Measurements from ENCODE around the gene CD177. TPM values are rescaled to one million over a fixed set of nuclear protein-coding genes. Genes with fewer than 3 reads are reported as not detected.
"Not testable (repeated sequence)": the region's sequence is repeated elsewhere in the genome, so short reads cannot be mapped to it uniquely, and the experiment has no call there.

The CD177 gene
- total RNA-seq, 1 donor from 2014 or later = 0.38 TPM

GRCh38 chr19:43380771-43381386, 27.4 kb downstream of the CD177 start:
- Mint-ChIP-seq H3K27ac (ENCODE audit: unreplicated experiment) (no peak overlapping the region), H3K4me1 (ENCODE audit: unreplicated experiment) (peaks cover 4% of the 10 kb centered on the region), H3K9me3 (ENCODE audit: unreplicated experiment) (no peaks in the 10 kb centered on the region), H3K27me3 (ENCODE audit: unreplicated experiment) (peaks cover 3% of the 10 kb centered on the region), H3K36me3 (ENCODE audit: low read depth, unreplicated experiment) (no peaks in the 10 kb centered on the region), H3K4me3 (ENCODE audit: unreplicated experiment) (no peak overlapping the region)
- TF ChIP-seq CTCF (IDR thresholded peaks at IDR 0.05; ENCODE audit: unreplicated experiment) = no peak
- DNase-seq (ENCODE audit: low spot score) = no peak

DNA sequence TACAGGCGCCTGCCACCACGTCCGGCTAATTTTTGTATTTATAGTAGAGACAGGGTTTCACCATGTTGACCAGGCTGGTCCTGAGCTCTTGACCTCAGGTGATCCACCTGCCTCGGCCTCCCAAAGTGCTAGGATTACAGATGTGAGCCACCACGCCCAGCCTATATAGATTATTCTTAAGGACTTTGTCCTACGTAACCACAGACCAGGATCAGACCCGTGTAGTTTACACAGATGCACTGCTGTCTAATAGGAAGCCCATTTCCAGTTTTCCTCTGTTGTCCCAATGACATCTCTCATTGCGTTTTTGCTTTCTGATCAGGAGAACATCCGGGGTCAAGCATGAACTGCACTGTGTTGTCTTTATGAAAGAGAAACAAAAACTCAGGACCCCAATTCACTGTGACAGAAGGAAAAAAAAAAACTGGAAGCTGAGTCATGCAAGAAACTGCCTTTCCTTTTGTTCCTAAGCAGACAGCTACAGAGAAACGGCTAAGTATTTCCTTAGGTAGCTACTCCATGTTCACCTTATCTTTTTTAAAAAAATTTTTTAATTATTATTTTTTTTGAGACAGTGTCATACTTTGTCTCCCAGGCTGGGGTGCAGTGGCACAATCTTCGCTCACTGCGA, 29.2 kb downstream of the CD177 start:
- DNase-seq (ENCODE audit: low spot score); H3K4me3 Mint-ChIP-seq (ENCODE audit: unreplicated experiment); H3K36me3 Mint-ChIP-seq (ENCODE audit: low read depth, unreplicated experiment); H3K4me1 Mint-ChIP-seq (ENCODE audit: unreplicated experiment); H3K9me3 Mint-ChIP-seq (ENCODE audit: unreplicated experiment); H3K27ac Mint-ChIP-seq (ENCODE audit: unreplicated experiment); H3K27me3 Mint-ChIP-seq (ENCODE audit: unreplicated experiment): not testable (repeated sequence)

GRCh38 chr19:43383254-43383653, 29.8 kb downstream of the CD177 start:
- not testable (repeated sequence) for H3K9me3 Mint-ChIP-seq (ENCODE audit: unreplicated experiment); H3K4me3 Mint-ChIP-seq (ENCODE audit: unreplicated experiment); H3K4me1 Mint-ChIP-seq (ENCODE audit: unreplicated experiment); H3K27ac Mint-ChIP-seq (ENCODE audit: unreplicated experiment); H3K36me3 Mint-ChIP-seq (ENCODE audit: low read depth, unreplicated experiment); H3K27me3 Mint-ChIP-seq (ENCODE audit: unreplicated experiment); DNase-seq (ENCODE audit: low spot score)

DNA sequence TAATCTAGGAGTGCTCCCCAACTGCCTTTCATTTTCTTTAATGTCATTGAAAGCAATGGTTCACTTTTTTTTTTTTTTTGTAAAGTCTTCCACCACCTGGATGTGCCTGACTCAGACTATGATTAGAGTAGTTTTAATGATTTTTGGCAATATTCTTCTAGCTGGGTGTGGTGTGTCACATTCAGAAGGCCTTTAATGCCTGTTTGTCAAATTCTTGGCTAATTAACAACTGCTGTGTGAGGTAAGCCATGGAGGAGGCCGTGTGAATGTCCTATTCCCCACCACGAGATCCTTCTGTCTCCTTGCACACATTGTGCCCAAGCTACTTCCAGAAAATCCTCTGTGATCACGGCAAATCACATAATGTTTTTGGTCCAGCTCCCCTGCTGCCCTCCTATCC, 30.3 kb downstream of the CD177 start:
- DNase-seq (ENCODE audit: low spot score); H3K9me3 Mint-ChIP-seq (ENCODE audit: unreplicated experiment); H3K4me1 Mint-ChIP-seq (ENCODE audit: unreplicated experiment); H3K36me3 Mint-ChIP-seq (ENCODE audit: low read depth, unreplicated experiment); H3K27me3 Mint-ChIP-seq (ENCODE audit: unreplicated experiment); H3K27ac Mint-ChIP-seq (ENCODE audit: unreplicated experiment); H3K4me3 Mint-ChIP-seq (ENCODE audit: unreplicated experiment): not testable (repeated sequence)

DNA sequence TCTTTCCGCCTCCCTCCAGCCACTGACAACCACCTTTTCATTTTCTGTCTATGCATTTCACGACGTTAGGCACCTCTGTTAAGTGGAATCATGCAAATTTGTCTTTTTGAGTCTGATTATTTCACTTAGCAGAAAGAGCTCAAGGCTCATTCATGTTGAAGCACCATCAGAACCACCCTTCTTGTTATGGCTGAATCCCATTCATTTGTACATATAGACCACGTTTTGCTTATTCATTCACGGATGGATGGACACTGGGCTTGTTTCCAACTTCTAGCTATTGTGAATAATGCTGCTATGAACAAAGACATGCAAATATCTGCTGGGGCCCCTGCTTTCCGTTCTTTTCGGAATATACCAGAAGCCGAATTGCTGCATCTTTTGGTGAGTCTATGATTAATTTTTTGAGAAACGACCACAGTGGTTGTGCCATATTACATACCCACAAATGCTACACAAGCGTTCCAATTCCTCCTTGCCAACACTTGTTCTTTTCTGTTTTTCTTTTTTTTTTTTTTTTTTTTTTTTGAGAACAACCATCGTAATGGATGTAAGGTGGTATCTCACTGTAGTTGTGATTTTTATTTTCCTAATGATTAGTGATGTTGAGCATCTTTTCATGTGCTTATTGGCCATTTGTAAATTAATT, 37.5 kb downstream of the CD177 start:
- H3K4me1 Mint-ChIP-seq (ENCODE audit: unreplicated experiment); H3K36me3 Mint-ChIP-seq (ENCODE audit: low read depth, unreplicated experiment); H3K9me3 Mint-ChIP-seq (ENCODE audit: unreplicated experiment); H3K4me3 Mint-ChIP-seq (ENCODE audit: unreplicated experiment); H3K27ac Mint-ChIP-seq (ENCODE audit: unreplicated experiment); DNase-seq (ENCODE audit: low spot score); H3K27me3 Mint-ChIP-seq (ENCODE audit: unreplicated experiment): not testable (repeated sequence)

- not testable (repeated sequence) for H3K36me3 Mint-ChIP-seq (ENCODE audit: low read depth, unreplicated experiment); H3K27ac Mint-ChIP-seq (ENCODE audit: unreplicated experiment); H3K4me1 Mint-ChIP-seq (ENCODE audit: unreplicated experiment); H3K4me3 Mint-ChIP-seq (ENCODE audit: unreplicated experiment); H3K9me3 Mint-ChIP-seq (ENCODE audit: unreplicated experiment); DNase-seq (ENCODE audit: low spot score); H3K27me3 Mint-ChIP-seq (ENCODE audit: unreplicated experiment)
Measured at GRCh38 chr19:43391552-43391935, 38.1 kb downstream of the CD177 start.

- H3K27ac Mint-ChIP-seq (ENCODE audit: unreplicated experiment); H3K27me3 Mint-ChIP-seq (ENCODE audit: unreplicated experiment); H3K9me3 Mint-ChIP-seq (ENCODE audit: unreplicated experiment); H3K36me3 Mint-ChIP-seq (ENCODE audit: low read depth, unreplicated experiment); DNase-seq (ENCODE audit: low spot score); H3K4me1 Mint-ChIP-seq (ENCODE audit: unreplicated experiment); H3K4me3 Mint-ChIP-seq (ENCODE audit: unreplicated experiment): not testable (repeated sequence)
Measured at GRCh38 chr19:43393501-43393900, 40.0 kb downstream of the CD177 start.

DNA sequence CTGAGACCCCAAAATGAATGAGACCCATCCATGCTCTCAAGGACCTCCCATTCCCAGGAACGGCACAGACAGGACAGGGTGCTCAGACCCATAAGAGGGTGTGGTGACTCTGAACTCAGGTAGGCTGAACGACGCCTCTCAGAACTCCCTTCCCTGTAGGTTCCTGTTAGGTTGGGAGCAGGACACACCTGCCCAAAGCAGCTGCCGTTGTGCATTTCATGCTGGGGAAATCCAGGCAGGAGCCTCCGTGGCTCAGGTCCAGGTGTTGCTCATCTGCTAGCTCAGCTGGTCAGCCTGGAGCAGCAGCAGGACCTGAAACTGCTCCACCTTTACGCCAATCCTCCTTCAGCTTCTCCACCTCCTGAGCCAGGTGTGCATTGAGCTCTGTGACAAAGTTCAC, 42.1 kb downstream of the CD177 start:
- TF ChIP-seq CTCF (IDR thresholded peaks at IDR 0.05; ENCODE audit: unreplicated experiment) = no peak
- Mint-ChIP-seq H3K27me3 (ENCODE audit: unreplicated experiment) (peaks cover 4% of the 10 kb centered on the region), H3K4me1 (ENCODE audit: unreplicated experiment) (no peaks in the 10 kb centered on the region), H3K4me3 (ENCODE audit: unreplicated experiment) (peak overlapping the region; percentile 11), H3K9me3 (ENCODE audit: unreplicated experiment) (no peaks in the 10 kb centered on the region), H3K36me3 (ENCODE audit: low read depth, unreplicated experiment) (no peaks in the 10 kb centered on the region), H3K27ac (ENCODE audit: unreplicated experiment) (no peak overlapping the region)
- no peak for DNase-seq (ENCODE audit: low spot score)

All from endothelial cell (in vitro differentiated cells).